Activated naive CD4-positive, alpha-beta T cell treated with anti-CD3 and anti-CD28 coated beads for 36 hours (primary cell): ENCODE data around the gene ATP2C2. TPM values are rescaled to one million over a fixed set of nuclear protein-coding genes. Genes with fewer than 3 reads are reported as not detected.
"Not testable (repeated sequence)": the region's sequence is repeated elsewhere in the genome, so short reads cannot be mapped to it uniquely, and the experiment has no call there.

Source experiments
- CTCF ChIA-PET: fragments of 350-600 bp; sonication (Branson Sonifier 250); formaldehyde crosslinking; loops from one replicate; lab custom pipeline; 2021; ENCODE audit warnings: antibody characterized with exemption; lab: Charles Lee
- DNase-seq: peaks from one replicate; pipeline ENCODE4 v3.0.0-alpha.2; 2020
- H3K27ac Mint-ChIP-seq: one replicate; pipeline ENCODE4 v1.8.0; 2021; ENCODE audit warnings: mild to moderate bottlenecking, mixed read lengths
- H3K27me3 Mint-ChIP-seq: one replicate; pipeline ENCODE4 v1.8.0; 2021; ENCODE audit warnings: low read depth, mixed read lengths
- H3K36me3 Mint-ChIP-seq: one replicate; pipeline ENCODE4 v1.8.0; 2021; ENCODE audit warnings: low read depth, mixed read lengths
- H3K4me1 Mint-ChIP-seq: one replicate; pipeline ENCODE4 v1.8.0; 2021; ENCODE audit warnings: low read depth, mixed read lengths
- H3K4me3 Mint-ChIP-seq: one replicate; pipeline ENCODE4 v1.8.0; 2021; ENCODE audit warnings: mild to moderate bottlenecking, moderate library complexity, mixed read lengths
- H3K9me3 Mint-ChIP-seq: one replicate; pipeline ENCODE4 v1.8.0; 2021; ENCODE audit warnings: mixed read lengths
- intact Hi-C: fragments of 100-400 bp; cut with micrococcal nuclease; formaldehyde crosslinking; loops from one replicate; pipeline ENCODE4 v1.15.1; 2023
- total RNA-seq, 2 experiments: library from RNA; stranded (reverse); gene quantifications; one replicate each; pipeline ENCODE4 v1.2.3, GENCODE V29; 2021

The ATP2C2 gene
- total RNA-seq, 2 experiments from 2014 or later, result not detected

GRCh38 chr16:84330685-84331050 is 37.7 kb upstream of the ATP2C2 start:
- no peak for DNase-seq
- CTCF ChIA-PET, result no interaction called here
- no peak overlapping the region for H3K27ac Mint-ChIP-seq
- H3K27me3 Mint-ChIP-seq, result peaks cover 1% of the 10 kb centered on the region
- H3K9me3 Mint-ChIP-seq, result peaks cover 9% of the 10 kb centered on the region
- no peaks in the 10 kb centered on the region for H3K36me3 Mint-ChIP-seq
- H3K4me3 Mint-ChIP-seq, result no peak overlapping the region
- no peaks in the 10 kb centered on the region for H3K4me1 Mint-ChIP-seq
- intact Hi-C loops, result no loop called here

GRCh38 chr16:84331998-84332780 is 36.1 kb upstream of the ATP2C2 start:
- Mint-ChIP-seq H3K27me3 (no peaks in the 10 kb centered on the region), H3K36me3 (no peaks in the 10 kb centered on the region), H3K4me3 (no peak overlapping the region), H3K4me1 (no peaks in the 10 kb centered on the region), H3K9me3 (peaks cover 14% of the 10 kb centered on the region), H3K27ac (no peak overlapping the region)
- DNase-seq, result no peak
- CTCF ChIA-PET, result no interaction called here
- intact Hi-C loops, result no loop called here

- H3K9me3 Mint-ChIP-seq, result peaks cover 17% of the 10 kb centered on the region
- no peaks in the 10 kb centered on the region for H3K36me3 Mint-ChIP-seq
- H3K27ac Mint-ChIP-seq, result no peak overlapping the region
- DNase-seq, result no peak
- intact Hi-C loops, result no loop called here
- CTCF ChIA-PET, result interaction anchor here (0.8 kb wide), 1 partner anchor 56 kb away, joined by 3 read pairs; no protein-coding TSS in a partner anchor
- no peaks in the 10 kb centered on the region for H3K4me1 Mint-ChIP-seq
- H3K4me3 Mint-ChIP-seq, result no peak overlapping the region
- H3K27me3 Mint-ChIP-seq, result no peaks in the 10 kb centered on the region
These were observed 35.2 kb upstream of the ATP2C2 start for GRCh38 chr16:84332975-84333684.

- H3K4me3 Mint-ChIP-seq, result no peak overlapping the region
- intact Hi-C loops, result no loop called here
- no peak for DNase-seq
- no peaks in the 10 kb centered on the region for H3K36me3 Mint-ChIP-seq
- no peaks in the 10 kb centered on the region for H3K27me3 Mint-ChIP-seq
- CTCF ChIA-PET, result no interaction called here
- no peaks in the 10 kb centered on the region for H3K4me1 Mint-ChIP-seq
- peaks cover 17% of the 10 kb centered on the region for H3K9me3 Mint-ChIP-seq
- no peak overlapping the region for H3K27ac Mint-ChIP-seq
These were observed 34.3 kb upstream of the ATP2C2 start for GRCh38 chr16:84334058-84334457.

GRCh38 chr16:84334482-84334881 is 33.9 kb upstream of the ATP2C2 start:
- H3K27ac Mint-ChIP-seq, result no peak overlapping the region
- CTCF ChIA-PET, result no interaction called here
- H3K4me1 Mint-ChIP-seq, result no peaks in the 10 kb centered on the region
- intact Hi-C loops, result no loop called here
- H3K4me3 Mint-ChIP-seq, result no peak overlapping the region
- no peak for DNase-seq
- no peaks in the 10 kb centered on the region for H3K27me3 Mint-ChIP-seq
- peaks cover 17% of the 10 kb centered on the region for H3K9me3 Mint-ChIP-seq
- no peaks in the 10 kb centered on the region for H3K36me3 Mint-ChIP-seq

GRCh38 chr16:84337236-84337635 is 31.1 kb upstream of the ATP2C2 start:
- H3K4me1 Mint-ChIP-seq, H3K4me3 Mint-ChIP-seq, intact Hi-C loops, H3K36me3 Mint-ChIP-seq, H3K27me3 Mint-ChIP-seq, CTCF ChIA-PET, DNase-seq, H3K27ac Mint-ChIP-seq: not testable (repeated sequence)
- H3K9me3 Mint-ChIP-seq, result peaks cover 17% of the 10 kb centered on the region

- peaks cover 17% of the 10 kb centered on the region for H3K9me3 Mint-ChIP-seq
- intact Hi-C loops, result no loop called here
- H3K4me3 Mint-ChIP-seq, result no peak overlapping the region
- no peaks in the 10 kb centered on the region for H3K27me3 Mint-ChIP-seq
- H3K27ac Mint-ChIP-seq, result no peak overlapping the region
- H3K4me1 Mint-ChIP-seq, result no peaks in the 10 kb centered on the region
- DNase-seq, result no peak
- H3K36me3 Mint-ChIP-seq, result no peaks in the 10 kb centered on the region
- CTCF ChIA-PET, result interaction anchor here (0.5 kb wide), 1 partner anchor 59 kb away, joined by 3 read pairs; no protein-coding TSS in a partner anchor
These were observed 29.0 kb upstream of the ATP2C2 start for GRCh38 chr16:84339311-84339710.

- Mint-ChIP-seq H3K27me3 (no peaks in the 10 kb centered on the region), H3K36me3 (no peaks in the 10 kb centered on the region)
These were observed 28.6 kb upstream of the ATP2C2 start for GRCh38 chr16:84339766-84340165.

GRCh38 chr16:84340325-84341040 is 27.9 kb upstream of the ATP2C2 start:
- intact Hi-C loops, result no loop called here

More at GRCh38 chr16:84339766-84340165, 28.6 kb upstream of the ATP2C2 start:
- DNase-seq, result no peak
- peaks cover 17% of the 10 kb centered on the region for H3K9me3 Mint-ChIP-seq
- no peak overlapping the region for H3K27ac Mint-ChIP-seq
- no peaks in the 10 kb centered on the region for H3K4me1 Mint-ChIP-seq
- no peak overlapping the region for H3K4me3 Mint-ChIP-seq
- CTCF ChIA-PET, result no interaction called here
- intact Hi-C loops, result no loop called here

GRCh38 chr16:84341528-84342295 is 26.6 kb upstream of the ATP2C2 start:
- CTCF ChIA-PET, result no interaction called here
- peaks cover 7% of the 10 kb centered on the region for H3K9me3 Mint-ChIP-seq
- intact Hi-C loops, result no loop called here
- no peaks in the 10 kb centered on the region for H3K36me3 Mint-ChIP-seq
- DNase-seq, result no peak
- H3K27me3 Mint-ChIP-seq, result no peaks in the 10 kb centered on the region
- no peaks in the 10 kb centered on the region for H3K4me1 Mint-ChIP-seq
- H3K4me3 Mint-ChIP-seq, result no peak overlapping the region
- H3K27ac Mint-ChIP-seq, result no peak overlapping the region

More at GRCh38 chr16:84340325-84341040, 27.9 kb upstream of the ATP2C2 start:
- Mint-ChIP-seq H3K27me3 (no peaks in the 10 kb centered on the region), H3K4me1 (no peaks in the 10 kb centered on the region), H3K27ac (no peak overlapping the region), H3K36me3 (no peaks in the 10 kb centered on the region), H3K4me3 (no peak overlapping the region), H3K9me3 (peaks cover 10% of the 10 kb centered on the region)
- no peak for DNase-seq
- CTCF ChIA-PET, result no interaction called here

GRCh38 chr16:84343800-84344199 is 24.5 kb upstream of the ATP2C2 start:
- DNase-seq, H3K4me3 Mint-ChIP-seq, intact Hi-C loops, H3K36me3 Mint-ChIP-seq, H3K9me3 Mint-ChIP-seq, CTCF ChIA-PET, H3K27me3 Mint-ChIP-seq, H3K27ac Mint-ChIP-seq, H3K4me1 Mint-ChIP-seq: not testable (repeated sequence)

GRCh38 chr16:84344781-84345180 is 23.6 kb upstream of the ATP2C2 start:
- Mint-ChIP-seq H3K27me3 (no peaks in the 10 kb centered on the region), H3K9me3 (no peaks in the 10 kb centered on the region), H3K27ac (no peak overlapping the region), H3K4me1 (no peaks in the 10 kb centered on the region), H3K4me3 (no peak overlapping the region), H3K36me3 (no peaks in the 10 kb centered on the region)
- DNase-seq, result no peak
- CTCF ChIA-PET, result no interaction called here
- intact Hi-C loops, result no loop called here
